Panc1 (cell line): ENCODE measurements around the gene CARM1.

ENCODE experiments used
- CTCF ChIP-seq: fragments of 450-650 bp; IDR thresholded peaks from 2 replicates; pipeline ENCODE4 v1.5.1; 2017; ENCODE audit warnings: mild to moderate bottlenecking
- POLR2AphosphoS5 ChIP-seq: IDR thresholded peaks from 2 replicates; pipeline ENCODE4 v1.6.1; 2012; ENCODE audit warnings: mild to moderate bottlenecking, low read depth, low read length, moderate library complexity
- REST ChIP-seq, 2 experiments: IDR thresholded peaks; 2 replicates each; pipeline ENCODE4 v1.6.1; 2011 to 2012; ENCODE audit warnings: low read depth in 2 of 2, control low read depth in 1 of 2, low read length in 1 of 2, mild to moderate bottlenecking in 1 of 2, moderate library complexity in 1 of 2; ENCODE audit not compliant: insufficient read depth in 1 of 2
- SIN3A ChIP-seq: IDR thresholded peaks from 2 replicates; pipeline ENCODE4 v1.6.1; 2012; ENCODE audit warnings: low read depth, mild to moderate bottlenecking, low read length, moderate library complexity, borderline replicate concordance; ENCODE audit not compliant: insufficient read depth
- TCF7L2 ChIP-seq: IDR thresholded peaks from 2 replicates; pipeline ENCODE4 v1.6.1; 2011; ENCODE audit warnings: mild to moderate bottlenecking, low read depth, low read length, inconsistent platforms

GRCh38 chr19:10927730-10928562 is 56.6 kb downstream of the CARM1 start:
- TF ChIP-seq REST (IDR thresholded peaks at IDR 0.05; ENCODE audit: insufficient read depth in 1 of 2, low read depth in 2 of 2, low read length in 1 of 2) (no peak), CTCF (no peak), POLR2AphosphoS5 (no peak), SIN3A (no peak), TCF7L2 (no peak)
